Fibroblast of skin of right biceps (primary cell): ENCODE data around the gene RNF34.

Experiments
- DNase-seq: peaks from one replicate; pipeline ENCODE4 v3.0.0-alpha.2; 2013

Gene RNF34

GRCh38 chr12:121440768-121441167 lies 40.9 kb downstream of the RNF34 start:
- no peak for DNase-seq

- DNase-seq = no peak
Observed at GRCh38 chr12:121441555-121441954, 41.6 kb downstream of the RNF34 start.

GRCh38 chr12:121442028-121442948 lies 42.4 kb downstream of the RNF34 start:
- no peak for DNase-seq

GRCh38 chr12:121443193-121443870 lies 43.4 kb downstream of the RNF34 start:
- DNase-seq = peak; percentile 67

- DNase-seq = no peak
Observed at GRCh38 chr12:121443911-121444841, 44.3 kb downstream of the RNF34 start.

GRCh38 chr12:121444842-121445202 lies 44.9 kb downstream of the RNF34 start:
- no peak for DNase-seq

GRCh38 chr12:121446750-121447149 lies 46.8 kb downstream of the RNF34 start:
- no peak for DNase-seq

- no peak for DNase-seq
Observed at GRCh38 chr12:121448771-121449315, 48.9 kb downstream of the RNF34 start.

GRCh38 chr12:121451961-121452339 lies 52.0 kb downstream of the RNF34 start:
- DNase-seq = peak; percentile 24

- DNase-seq = no peak
Observed at GRCh38 chr12:121452340-121452984, 52.5 kb downstream of the RNF34 start.

GRCh38 chr12:121452985-121453360 lies 53.1 kb downstream of the RNF34 start:
- DNase-seq = no peak

- DNase-seq = no peak
Observed at GRCh38 chr12:121453629-121454028, 53.7 kb downstream of the RNF34 start.

- DNase-seq = no peak
Observed at GRCh38 chr12:121454921-121455320, 55.0 kb downstream of the RNF34 start.

- DNase-seq = no peak
Observed at GRCh38 chr12:121455766-121456420, 56.0 kb downstream of the RNF34 start.

GRCh38 chr12:121456551-121456950 lies 56.6 kb downstream of the RNF34 start:
- DNase-seq = no peak

- DNase-seq = no peak
Observed at GRCh38 chr12:121461048-121461447, 61.1 kb downstream of the RNF34 start.

GRCh38 chr12:121464331-121464730 lies 64.4 kb downstream of the RNF34 start:
- DNase-seq = no peak

- DNase-seq = peak; percentile 28
Observed at GRCh38 chr12:121465921-121466793, 66.2 kb downstream of the RNF34 start.

- DNase-seq = peak; percentile 92
Observed at GRCh38 chr12:121466794-121467637, 67.1 kb downstream of the RNF34 start.
